Mesenchymal stem cell (in vitro differentiated cells and primary cell): ENCODE data around the gene PAX7.

Experiments used
- DNase-seq: peaks from one replicate; pipeline ENCODE4 v3.0.0-alpha.2; 2013
- H2AFZ ChIP-seq: one replicate; pipeline ENCODE4 v1.6.1; 2013; ENCODE audit warnings: low read depth, mild to moderate bottlenecking, control low read depth, inconsistent platforms, low read length, moderate library complexity
- H2AK5ac ChIP-seq: 2 replicates; pipeline ENCODE4 v1.6.1; 2013; ENCODE audit warnings: low read length, moderate library complexity, mild to moderate bottlenecking, inconsistent platforms; ENCODE audit not compliant: severe bottlenecking
- H2BK120ac ChIP-seq: one replicate; pipeline ENCODE4 v1.6.1; 2013; ENCODE audit warnings: low read depth, mild to moderate bottlenecking, inconsistent platforms, low read length, moderate library complexity
- H2BK12ac ChIP-seq, 2 experiments: one replicate each; pipeline ENCODE4 v1.6.1; 2013; ENCODE audit warnings: inconsistent platforms in 2 of 2, low read length in 2 of 2, mild to moderate bottlenecking in 2 of 2, moderate library complexity in 2 of 2, control low read depth in 1 of 2
- H2BK15ac ChIP-seq: one replicate; pipeline ENCODE4 v1.6.1; 2013; ENCODE audit warnings: mild to moderate bottlenecking, low read depth, inconsistent platforms; ENCODE audit not compliant: poor library complexity, severe bottlenecking
- H2BK5ac ChIP-seq: 2 replicates; pipeline ENCODE4 v1.6.1; 2013; ENCODE audit warnings: low read depth, mild to moderate bottlenecking, low read length, control low read depth, inconsistent platforms; ENCODE audit not compliant: poor library complexity, severe bottlenecking
- H3K14ac ChIP-seq, 2 experiments: one replicate each; pipeline ENCODE4 v1.6.1; 2013; ENCODE audit warnings: inconsistent platforms in 2 of 2, low read length in 2 of 2, control low read depth in 1 of 2, mild to moderate bottlenecking in 1 of 2, moderate library complexity in 1 of 2
- H3K18ac ChIP-seq, 2 experiments: one replicate each; pipeline ENCODE4 v1.6.1; 2013; ENCODE audit warnings: inconsistent platforms in 2 of 2, low read length in 2 of 2, control low read depth in 1 of 2, low read depth in 1 of 2, mild to moderate bottlenecking in 1 of 2
- H3K23ac ChIP-seq, 2 experiments: one replicate each; pipeline ENCODE4 v1.6.1; 2013; ENCODE audit warnings: inconsistent platforms in 2 of 2, low read length in 2 of 2, mild to moderate bottlenecking in 2 of 2, moderate library complexity in 2 of 2, control low read depth in 1 of 2
- H3K27ac ChIP-seq: 2 replicates; pipeline ENCODE4 v1.5.1; 2013; ENCODE audit warnings: mild to moderate bottlenecking, moderate library complexity, low read length, control low read depth, inconsistent platforms; ENCODE audit not compliant: poor library complexity, severe bottlenecking
- H3K27me3 ChIP-seq, 2 experiments: 2 replicates each; pipeline versions ENCODE4 v1.6.1 to v1.7.0; 2013; ENCODE audit warnings: low read length in 2 of 2, mild to moderate bottlenecking in 2 of 2, moderate library complexity in 2 of 2, control low read depth in 1 of 2, inconsistent platforms in 1 of 2; ENCODE audit not compliant: control insufficient read depth in 1 of 2, insufficient read depth in 1 of 2
- H3K36me3 ChIP-seq, 2 experiments: 2 replicates each; pipeline versions ENCODE4 v1.6.1 to v1.7.0; 2013; ENCODE audit warnings: low read length in 2 of 2, control low read depth in 1 of 2, inconsistent platforms in 1 of 2, low read depth in 1 of 2, mild to moderate bottlenecking in 1 of 2; ENCODE audit not compliant: insufficient read depth in 2 of 2, control insufficient read depth in 1 of 2
- H3K4ac ChIP-seq, 2 experiments: one replicate each; pipeline ENCODE4 v1.6.1; 2013; ENCODE audit warnings: inconsistent platforms in 2 of 2, low read length in 2 of 2, mild to moderate bottlenecking in 2 of 2, moderate library complexity in 2 of 2, control low read depth in 1 of 2, low read depth in 1 of 2
- H3K4me1 ChIP-seq: 2 replicates; pipeline ENCODE4 v1.6.1; 2013; ENCODE audit warnings: low read depth, low read length, control low read depth; ENCODE audit not compliant: control insufficient read depth, insufficient read depth
- H3K4me2 ChIP-seq: 2 replicates; pipeline ENCODE4 v1.6.1; 2013; ENCODE audit warnings: low read length, mild to moderate bottlenecking, inconsistent platforms; ENCODE audit not compliant: poor library complexity, severe bottlenecking
- H3K4me3 ChIP-seq, 2 experiments: 2 replicates each; pipeline versions ENCODE4 v1.5.1 to v1.7.0; 2013; ENCODE audit warnings: low read length in 2 of 2, mild to moderate bottlenecking in 2 of 2, control low read depth in 1 of 2, low read depth in 1 of 2; ENCODE audit not compliant: insufficient read depth in 1 of 2
- H3K79me1 ChIP-seq: replicated peaks from 2 replicates; pipeline ENCODE4 v1.6.1; 2013; ENCODE audit warnings: mild to moderate bottlenecking, control low read depth, low read length, inconsistent platforms; ENCODE audit not compliant: poor library complexity, severe bottlenecking
- H3K9ac ChIP-seq: 2 replicates; pipeline ENCODE4 v1.7.0; 2013; ENCODE audit warnings: mild to moderate bottlenecking, low read length, moderate library complexity
- H3K9me3 ChIP-seq: 2 replicates; pipeline ENCODE4 v1.7.0; 2013; ENCODE audit warnings: mild to moderate bottlenecking, low read length; ENCODE audit not compliant: control insufficient read depth
- H4K8ac ChIP-seq: one replicate; pipeline ENCODE4 v1.6.1; 2013; ENCODE audit warnings: inconsistent platforms, mild to moderate bottlenecking, low read length, moderate library complexity
- H4K91ac ChIP-seq: one replicate; pipeline ENCODE4 v1.6.1; 2013; ENCODE audit warnings: mild to moderate bottlenecking, low read length, inconsistent platforms
- WGBS: methylation state at CpG from one replicate; pipeline ENCODE4 v1.1.7; 2013; ENCODE audit warnings: mixed read lengths; 5-methylcytosine and 5-hydroxymethylcytosine counted together

The PAX7 gene

DNA sequence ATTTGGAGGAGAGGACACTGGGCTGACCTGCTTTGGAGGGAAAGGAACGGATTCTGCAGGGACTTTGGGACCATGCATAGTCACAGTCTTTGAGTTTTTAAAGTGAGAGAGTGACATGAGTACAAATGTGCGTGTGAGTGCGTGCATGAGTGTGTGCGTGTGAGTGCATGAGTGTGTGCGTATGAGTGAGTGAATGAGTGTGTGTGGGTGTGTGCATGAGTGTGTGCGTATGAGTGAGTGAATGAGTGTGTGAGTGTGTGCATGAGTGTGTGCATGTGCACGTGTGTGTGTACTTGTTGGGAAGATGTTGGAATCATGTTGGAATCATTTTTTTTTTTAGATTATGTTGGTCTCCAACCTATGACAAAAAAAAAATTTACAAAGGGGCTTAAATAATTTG is 70.5 kb downstream of the PAX7 start:
- Histone ChIP-seq H3K23ac (no peak overlapping the region), H2AK5ac (no peak overlapping the region), H3K9ac (no peak overlapping the region), H4K91ac (no peak overlapping the region), H2BK12ac (no peak overlapping the region), H2BK120ac (no peak overlapping the region), H3K4me1 (no peaks in the 10 kb centered on the region), H3K36me3 (no peaks in the 10 kb centered on the region), H3K14ac (no peak overlapping the region), H3K79me1 (no peaks in the 10 kb centered on the region), H3K4me2 (no peak overlapping the region), H3K27me3 (peaks cover 30 to 62% of the 10 kb centered on the region in 2 experiments), H3K4me3 (no peak overlapping the region), H3K18ac (no peak overlapping the region), H3K27ac (no peak overlapping the region), H3K4ac (no peak overlapping the region), H2AFZ (no peak overlapping the region), H2BK5ac (no peak overlapping the region), H3K9me3 (no peaks in the 10 kb centered on the region), H4K8ac (no peak overlapping the region), H2BK15ac (no peak overlapping the region)
- no peak for DNase-seq
- 80% methylated on average over 6 of the region's 7 CpGs for WGBS

DNA sequence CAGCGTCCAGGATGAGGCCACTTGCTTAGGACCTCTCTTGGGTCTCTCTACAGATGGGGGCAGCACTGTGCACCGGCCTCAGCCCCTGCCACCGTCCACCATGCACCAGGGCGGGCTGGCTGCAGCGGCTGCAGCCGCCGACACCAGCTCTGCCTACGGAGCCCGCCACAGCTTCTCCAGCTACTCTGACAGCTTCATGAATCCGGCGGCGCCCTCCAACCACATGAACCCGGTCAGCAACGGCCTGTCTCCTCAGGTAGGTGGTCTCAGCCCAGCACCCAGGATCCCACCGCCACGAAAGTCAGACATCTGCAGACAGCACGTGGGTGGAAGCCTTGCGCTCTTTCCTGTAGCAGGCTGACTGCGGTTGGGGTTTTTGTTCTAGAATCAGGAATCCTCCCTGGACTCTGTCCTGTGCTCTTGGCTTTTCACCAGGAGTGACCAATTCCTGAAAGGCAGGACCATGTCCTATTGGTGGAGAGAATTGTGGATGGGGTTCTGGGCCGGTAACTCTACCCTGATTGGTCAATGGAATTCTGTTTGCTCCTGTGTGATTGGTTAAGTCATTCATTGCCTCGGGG is 72.5 kb downstream of the PAX7 start:
- no peak overlapping the region for H3K14ac ChIP-seq

DNA sequence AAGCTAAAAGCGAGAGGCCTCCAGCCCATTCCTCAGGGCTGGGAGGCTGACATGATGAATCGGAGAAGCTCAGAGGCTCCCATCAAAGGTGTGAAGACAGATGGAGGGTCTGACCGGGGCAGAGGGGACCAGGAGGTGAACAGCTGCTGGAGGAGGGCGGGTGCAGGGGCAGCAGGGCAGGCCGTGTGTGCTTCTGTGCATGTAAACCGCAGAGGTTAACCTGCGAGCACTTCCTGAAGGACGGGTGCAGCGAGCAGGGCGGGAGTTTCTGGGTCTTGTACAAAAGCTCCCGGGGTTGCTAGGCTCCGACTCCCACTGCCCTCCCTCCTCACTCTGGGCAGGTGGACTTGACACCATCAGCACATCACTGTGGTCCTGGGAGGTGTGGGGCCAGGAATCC is 75.2 kb downstream of the PAX7 start:
- no peak overlapping the region for H3K4ac ChIP-seq
- H3K36me3 ChIP-seq: no peaks in the 10 kb centered on the region
- H3K14ac ChIP-seq: no peak overlapping the region
- no peak overlapping the region for H2BK120ac ChIP-seq
- H2AK5ac ChIP-seq: no peak overlapping the region
- H3K9me3 ChIP-seq: no peaks in the 10 kb centered on the region
- no peak overlapping the region for H3K18ac ChIP-seq
- no peak overlapping the region for H3K9ac ChIP-seq
- H3K4me3 ChIP-seq: no peak overlapping the region
- H2BK12ac ChIP-seq: no peak overlapping the region
- no peak overlapping the region for H2BK15ac ChIP-seq
- H4K8ac ChIP-seq: no peak overlapping the region
- no peak overlapping the region for H3K27ac ChIP-seq
- H2BK5ac ChIP-seq: no peak overlapping the region
- H3K23ac ChIP-seq: no peak overlapping the region
- no peaks in the 10 kb centered on the region for H3K79me1 ChIP-seq
- peaks cover 15 to 62% of the 10 kb centered on the region in 2 experiments for H3K27me3 ChIP-seq
- no peaks in the 10 kb centered on the region for H3K4me1 ChIP-seq
- H2AFZ ChIP-seq: no peak overlapping the region
- H4K91ac ChIP-seq: no peak overlapping the region
- no peak overlapping the region for H3K4me2 ChIP-seq
- WGBS: 74% methylated on average over 7 of the region's 12 CpGs
- no peak for DNase-seq

More for the DNA sequence above, 72.5 kb downstream of the PAX7 start:
- H2AK5ac ChIP-seq: no peak overlapping the region
- H3K23ac ChIP-seq: no peak overlapping the region
- H4K8ac ChIP-seq: no peak overlapping the region
- H3K36me3 ChIP-seq: no peaks in the 10 kb centered on the region
- no peaks in the 10 kb centered on the region for H3K4me1 ChIP-seq
- no peak overlapping the region for H2AFZ ChIP-seq
- H3K18ac ChIP-seq: no peak overlapping the region
- H3K9me3 ChIP-seq: no peaks in the 10 kb centered on the region
- H3K27ac ChIP-seq: no peak overlapping the region
- H2BK15ac ChIP-seq: no peak overlapping the region
- no peak overlapping the region for H4K91ac ChIP-seq
- H3K4ac ChIP-seq: no peak overlapping the region
- H3K27me3 ChIP-seq: peaks cover 26 to 50% of the 10 kb centered on the region in 2 experiments
- no peak overlapping the region for H3K4me3 ChIP-seq
- no peak for DNase-seq
- H3K4me2 ChIP-seq: no peak overlapping the region
- no peak overlapping the region for H2BK5ac ChIP-seq
- no peak overlapping the region for H3K9ac ChIP-seq
- WGBS: 47% methylated on average over 21 of the region's 21 CpGs
- no peak overlapping the region for H2BK12ac ChIP-seq
- no peak overlapping the region for H2BK120ac ChIP-seq
- H3K79me1 ChIP-seq: no peaks in the 10 kb centered on the region

DNA sequence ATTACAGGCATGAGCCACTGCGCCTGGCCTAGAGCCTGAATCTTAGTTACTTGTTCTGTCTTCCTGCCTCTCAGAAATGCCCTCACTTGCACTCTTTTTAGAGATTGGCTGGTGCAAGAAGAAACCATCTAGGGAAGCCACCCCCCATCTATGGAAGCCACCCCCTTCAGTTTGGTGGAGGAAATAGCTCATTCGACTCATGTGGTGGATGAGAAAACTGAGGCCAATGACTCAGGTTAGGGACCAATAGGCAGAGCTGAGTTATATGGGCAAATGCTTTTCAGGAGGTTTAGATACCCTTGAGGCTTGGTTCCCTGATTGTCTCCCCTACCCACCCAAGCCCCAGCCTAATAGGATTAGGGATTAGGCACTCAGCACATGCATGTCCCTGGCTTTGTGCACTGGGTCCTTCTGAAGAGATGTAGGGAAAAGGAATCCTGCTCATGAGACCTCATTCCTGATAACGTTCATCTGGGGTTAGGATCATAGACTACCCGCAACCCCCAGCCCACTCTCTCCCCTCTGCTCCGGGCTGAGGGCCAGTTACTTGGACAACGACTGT is 77.1 kb downstream of the PAX7 start:
- Histone ChIP-seq H2BK5ac (no peak overlapping the region), H4K8ac (no peak overlapping the region), H3K14ac (no peak overlapping the region), H3K23ac (no peak overlapping the region), H3K4me3 (no peak overlapping the region), H3K4me1 (no peaks in the 10 kb centered on the region), H3K79me1 (no peaks in the 10 kb centered on the region), H3K9ac (no peak overlapping the region), H3K18ac (no peak overlapping the region), H3K27me3 (peaks cover 14 to 70% of the 10 kb centered on the region in 2 experiments), H2BK120ac (no peak overlapping the region), H3K27ac (no peak overlapping the region), H3K9me3 (no peaks in the 10 kb centered on the region), H3K4ac (no peak overlapping the region), H2BK15ac (no peak overlapping the region), H4K91ac (no peak overlapping the region), H2BK12ac (no peak overlapping the region), H2AFZ (no peak overlapping the region), H3K4me2 (no peak overlapping the region), H3K36me3 (no peaks in the 10 kb centered on the region), H2AK5ac (no peak overlapping the region)
- 92% methylated on average over 5 of the region's 6 CpGs for WGBS
- no peak for DNase-seq
